Left ventricle myocardium inferior (tissue), 1 donor: ENCODE results near the gene HDAC9. TPM values are rescaled to one million over a fixed set of nuclear protein-coding genes. Genes with fewer than 3 reads are reported as not detected.

Source experiments
- DNase-seq: peaks from one replicate; pipeline ENCODE4 v3.0.0-alpha.2; 2020
- H3K27ac ChIP-seq: fragments of 200-600 bp; replicated peaks from 2 replicates; pipeline ENCODE4 v1.8.0; 2021
- H3K27me3 ChIP-seq: fragments of 200-600 bp; 2 replicates; pipeline ENCODE4 v1.8.0; 2021; ENCODE audit warnings: low read depth
- H3K36me3 ChIP-seq: fragments of 200-600 bp; 2 replicates; pipeline ENCODE4 v1.8.0; 2021
- H3K4me1 ChIP-seq: fragments of 200-600 bp; 2 replicates; pipeline ENCODE4 v1.8.0; 2021
- H3K4me3 ChIP-seq: fragments of 200-600 bp; 2 replicates; pipeline ENCODE4 v1.8.0; 2021; ENCODE audit warnings: mild to moderate bottlenecking, moderate library complexity
- H3K9me3 ChIP-seq: fragments of 200-600 bp; replicated peaks from 2 replicates; pipeline ENCODE4 v1.8.0; 2021
- intact Hi-C: fragments of 100-400 bp; cut with micrococcal nuclease; formaldehyde crosslinking; loops from one replicate; pipeline ENCODE4 v1.11.0; 2022
- total RNA-seq: library from RNA; stranded (reverse); fragmentation: NEBNext Ultra II Directional; extraction: Animal tissue kit (Norgen Biotek cat#: 25700); gene quantifications from one replicate; pipeline ENCODE4 v1.2.1, GENCODE V29; 2021
- TF ChIP-seq, protein P1 (sequence below): fragments of 200-600 bp; IDR thresholded peaks from 2 replicates; pipeline ENCODE4 v1.8.0; 2021; ENCODE audit warnings: antibody characterized with exemption, mild to moderate bottlenecking, borderline replicate concordance
- donor health status: DM: no; HTN: yes; CAD: no; lungs with severe emphysema.

Gene HDAC9
- total RNA-seq, 1 donor from 2014 or later, result 39.6 TPM

DNA sequence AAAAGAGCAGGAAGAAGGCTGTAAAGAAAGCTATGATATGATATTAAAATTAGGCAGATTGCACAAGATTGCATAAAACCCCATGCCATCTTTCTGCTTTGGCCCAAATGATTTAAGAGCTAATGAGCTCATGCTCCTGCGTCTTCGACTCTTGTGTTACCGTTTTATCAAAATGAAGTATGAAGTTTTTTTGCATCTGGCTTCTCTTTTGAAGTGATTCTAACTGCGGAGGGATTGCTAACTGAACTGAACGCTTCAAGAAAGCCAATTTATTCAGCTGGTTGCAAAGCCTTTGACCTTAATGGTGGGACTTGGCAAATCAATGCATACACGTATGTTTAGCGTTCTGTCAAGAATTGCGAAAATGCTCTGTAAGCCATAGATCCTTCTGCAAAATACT is 339.0 kb downstream of the HDAC9 start:
- no peak for DNase-seq
- TF ChIP-seq, protein P1, sequence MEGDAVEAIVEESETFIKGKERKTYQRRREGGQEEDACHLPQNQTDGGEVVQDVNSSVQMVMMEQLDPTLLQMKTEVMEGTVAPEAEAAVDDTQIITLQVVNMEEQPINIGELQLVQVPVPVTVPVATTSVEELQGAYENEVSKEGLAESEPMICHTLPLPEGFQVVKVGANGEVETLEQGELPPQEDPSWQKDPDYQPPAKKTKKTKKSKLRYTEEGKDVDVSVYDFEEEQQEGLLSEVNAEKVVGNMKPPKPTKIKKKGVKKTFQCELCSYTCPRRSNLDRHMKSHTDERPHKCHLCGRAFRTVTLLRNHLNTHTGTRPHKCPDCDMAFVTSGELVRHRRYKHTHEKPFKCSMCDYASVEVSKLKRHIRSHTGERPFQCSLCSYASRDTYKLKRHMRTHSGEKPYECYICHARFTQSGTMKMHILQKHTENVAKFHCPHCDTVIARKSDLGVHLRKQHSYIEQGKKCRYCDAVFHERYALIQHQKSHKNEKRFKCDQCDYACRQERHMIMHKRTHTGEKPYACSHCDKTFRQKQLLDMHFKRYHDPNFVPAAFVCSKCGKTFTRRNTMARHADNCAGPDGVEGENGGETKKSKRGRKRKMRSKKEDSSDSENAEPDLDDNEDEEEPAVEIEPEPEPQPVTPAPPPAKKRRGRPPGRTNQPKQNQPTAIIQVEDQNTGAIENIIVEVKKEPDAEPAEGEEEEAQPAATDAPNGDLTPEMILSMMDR, result no peak

DNA sequence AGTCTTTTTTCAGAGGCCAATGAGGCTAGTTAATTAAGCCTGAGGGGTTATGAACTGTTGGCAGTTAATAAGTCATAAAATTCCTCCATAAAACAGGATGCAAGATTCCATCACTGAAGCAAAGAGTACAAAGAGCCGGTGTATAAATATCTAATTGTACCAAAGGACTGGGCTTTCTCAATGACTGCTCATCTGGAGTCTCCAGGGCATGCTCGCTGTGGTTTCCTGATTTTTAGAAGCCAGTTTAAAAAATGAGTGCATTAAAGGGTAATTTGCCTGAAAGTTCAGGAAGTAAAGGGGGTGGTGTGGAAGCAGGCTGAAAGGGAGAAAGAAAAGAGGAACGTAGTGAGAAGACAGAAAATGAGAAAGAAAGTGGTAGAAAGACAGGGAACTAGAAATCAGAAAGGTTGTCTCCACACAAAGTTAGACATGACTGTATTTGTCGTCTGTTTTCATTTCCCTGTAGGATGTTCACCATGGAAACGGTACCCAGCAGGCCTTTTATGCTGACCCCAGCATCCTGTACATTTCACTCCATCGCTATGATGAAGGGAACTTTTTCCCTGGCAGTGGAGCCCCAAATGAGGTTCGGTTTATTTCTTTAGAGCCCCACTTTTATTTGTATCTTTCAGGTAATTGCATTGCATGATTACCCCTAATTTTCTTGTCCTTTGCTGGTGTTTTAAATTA is 339.6 kb downstream of the HDAC9 start:
- Histone ChIP-seq H3K36me3 (no peaks in the 10 kb centered on the region), H3K4me3 (no peak overlapping the region), H3K4me1 (no peaks in the 10 kb centered on the region), H3K27ac (no peak overlapping the region), H3K9me3 (no peaks in the 10 kb centered on the region), H3K27me3 (no peaks in the 10 kb centered on the region)
- TF ChIP-seq, protein P1, result no peak
- no peak for DNase-seq
- intact Hi-C loops, result no loop called here

More for the DNA sequence above, 339.0 kb downstream of the HDAC9 start:
- Histone ChIP-seq H3K27ac (no peak overlapping the region), H3K36me3 (no peaks in the 10 kb centered on the region), H3K9me3 (no peaks in the 10 kb centered on the region), H3K27me3 (no peaks in the 10 kb centered on the region), H3K4me1 (no peaks in the 10 kb centered on the region), H3K4me3 (no peak overlapping the region)
- intact Hi-C loops, result no loop called here

DNA sequence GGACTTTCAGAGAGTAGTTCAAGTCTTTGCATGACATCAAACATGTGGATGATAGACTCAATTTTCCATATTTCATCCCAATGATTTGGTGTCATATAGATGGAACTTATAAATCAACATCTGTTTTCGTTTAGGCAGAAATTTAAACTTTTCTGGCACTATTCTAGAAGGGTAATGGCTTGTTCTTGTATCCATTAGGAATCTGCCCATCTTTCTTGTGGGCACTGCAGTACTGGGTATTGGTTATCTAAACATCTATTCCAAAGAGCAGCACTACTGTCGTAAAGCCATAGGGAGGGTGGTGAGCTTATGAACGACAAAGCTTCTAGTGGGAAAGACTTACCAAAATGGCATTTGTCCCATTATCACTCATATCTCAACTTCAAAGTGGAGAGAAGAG is 348.4 kb downstream of the HDAC9 start:
- DNase-seq, result no peak
- Histone ChIP-seq H3K27ac (no peak overlapping the region), H3K9me3 (no peaks in the 10 kb centered on the region), H3K4me1 (no peaks in the 10 kb centered on the region), H3K36me3 (no peaks in the 10 kb centered on the region), H3K4me3 (no peak overlapping the region), H3K27me3 (no peaks in the 10 kb centered on the region)
- intact Hi-C loops, result no loop called here
- TF ChIP-seq, protein P1, result no peak

DNA sequence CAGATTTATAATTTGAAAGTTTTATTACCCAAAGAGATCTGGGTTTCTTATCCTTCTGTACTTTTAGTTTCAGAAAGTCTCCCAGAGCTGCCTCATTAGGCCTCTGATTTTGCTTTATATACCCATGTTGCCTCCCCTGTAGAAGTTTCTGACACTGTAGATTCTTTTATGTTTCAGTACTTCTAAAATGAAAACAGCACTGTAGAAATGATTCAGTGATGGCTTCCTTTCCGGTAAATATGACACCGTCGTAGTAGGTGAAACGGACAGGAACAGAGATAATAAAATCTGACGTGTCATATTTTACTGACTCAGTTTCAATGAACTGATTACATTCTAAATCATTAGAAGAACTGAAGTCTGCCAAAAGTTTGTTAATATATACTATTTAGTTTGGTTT is 349.2 kb downstream of the HDAC9 start:
- no peaks in the 10 kb centered on the region for H3K27me3 ChIP-seq
- H3K4me3 ChIP-seq, result no peak overlapping the region
- intact Hi-C loops, result no loop called here
- no peak for DNase-seq
- no peaks in the 10 kb centered on the region for H3K9me3 ChIP-seq
- no peaks in the 10 kb centered on the region for H3K4me1 ChIP-seq
- H3K27ac ChIP-seq, result no peak overlapping the region
- no peaks in the 10 kb centered on the region for H3K36me3 ChIP-seq
- TF ChIP-seq, protein P1, result no peak

DNA sequence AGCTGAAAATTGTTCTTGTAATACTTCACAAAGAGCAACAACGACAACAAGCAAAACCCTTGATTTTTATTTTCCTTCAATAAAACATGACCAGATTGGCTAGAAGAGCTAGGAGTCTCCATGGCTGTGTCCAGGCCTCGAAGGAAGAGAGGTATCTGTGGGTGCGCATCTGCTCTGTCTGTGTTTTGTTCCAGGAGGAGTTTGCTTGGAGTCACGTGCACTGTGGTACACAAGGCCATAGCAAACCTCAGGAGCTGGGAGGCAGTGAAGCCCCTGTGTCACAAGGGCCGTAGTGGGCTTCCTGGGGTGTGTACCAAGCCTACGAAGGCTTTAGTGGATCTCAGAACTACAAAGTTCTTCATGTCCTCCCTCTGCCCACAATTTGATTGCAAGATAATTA is 350.2 kb downstream of the HDAC9 start:
- H3K4me1 ChIP-seq, result no peaks in the 10 kb centered on the region
- H3K9me3 ChIP-seq, result no peaks in the 10 kb centered on the region
- intact Hi-C loops, result no loop called here
- H3K27ac ChIP-seq, result no peak overlapping the region
- DNase-seq, result no peak
- no peak overlapping the region for H3K4me3 ChIP-seq
- TF ChIP-seq, protein P1, result no peak
- H3K27me3 ChIP-seq, result no peaks in the 10 kb centered on the region
- H3K36me3 ChIP-seq, result no peaks in the 10 kb centered on the region
